DOHH2 (cell line): ENCODE measurements around the gene GINS1.
A peak's percentile ranks its signal among the peaks of the same experiment; 100 is the strongest.

Source experiments
- H3F3A ChIP-seq: fragments of 200-600 bp; sonication (generic), shearing (Covaris generic); 2 replicates; pipeline ENCODE4 v1.6.0; 2016; ENCODE audit warnings: antibody characterized with exemption, mild to moderate bottlenecking; ENCODE audit not compliant: control insufficient read depth, insufficient read depth
- H3K27ac ChIP-seq: fragments of 200-600 bp; sonication (generic); 2 replicates; pipeline ENCODE4 v1.5.1; 2014; ENCODE audit warnings: low read depth, mild to moderate bottlenecking, low read length, moderate library complexity
- H3K27me3 ChIP-seq: fragments of 200-600 bp; sonication (generic); 2 replicates; pipeline ENCODE4 v1.6.1; 2014; ENCODE audit warnings: mild to moderate bottlenecking, low read length, mixed read lengths; ENCODE audit not compliant: control insufficient read depth
- H3K36me3 ChIP-seq: fragments of 200-600 bp; sonication (generic); 2 replicates; pipeline ENCODE4 v1.6.1; 2014; ENCODE audit warnings: mild to moderate bottlenecking, low read length, moderate library complexity, mixed read lengths; ENCODE audit not compliant: control insufficient read depth
- H3K4me1 ChIP-seq: fragments of 200-600 bp; sonication (generic); 2 replicates; pipeline ENCODE4 v1.6.1; 2014; ENCODE audit warnings: mild to moderate bottlenecking, low read length, mixed read lengths; ENCODE audit not compliant: control insufficient read depth
- H3K4me2 ChIP-seq: fragments of 200-600 bp; sonication (generic); 2 replicates; pipeline ENCODE4 v1.6.0; 2014; ENCODE audit warnings: mild to moderate bottlenecking, low read length, moderate library complexity
- H3K4me3 ChIP-seq: fragments of 200-600 bp; sonication (generic); 2 replicates; pipeline ENCODE4 v1.5.1; 2014; ENCODE audit warnings: mild to moderate bottlenecking, low read length, mixed read lengths
- H3K79me2 ChIP-seq: fragments of 200-600 bp; sonication (generic); 2 replicates; pipeline ENCODE4 v1.6.1; 2014; ENCODE audit warnings: mild to moderate bottlenecking, low read length, mixed read lengths; ENCODE audit not compliant: control insufficient read depth
- H3K9me2 ChIP-seq: fragments of 200-600 bp; sonication (generic); replicated peaks from 2 replicates; pipeline ENCODE4 v1.6.1; 2014; ENCODE audit warnings: mild to moderate bottlenecking, low read length, mixed read lengths; ENCODE audit not compliant: control insufficient read depth
- H3K9me3 ChIP-seq: fragments of 200-600 bp; sonication (generic); 2 replicates; pipeline ENCODE4 v1.6.1; 2014; ENCODE audit warnings: antibody characterized with exemption, low read length, mixed read lengths; ENCODE audit not compliant: control insufficient read depth, insufficient read depth
- H4K20me1 ChIP-seq: fragments of 200-600 bp; sonication (generic); 2 replicates; pipeline ENCODE4 v1.6.0; 2014; ENCODE audit warnings: low read depth, mild to moderate bottlenecking, antibody characterized with exemption, low read length, moderate library complexity; ENCODE audit not compliant: control insufficient read depth, insufficient read depth
- EZH2phosphoT487 ChIP-seq: fragments of 200-600 bp; sonication (generic); IDR thresholded peaks from 2 replicates; pipeline ENCODE4 v1.6.1; 2017; ENCODE audit warnings: borderline replicate concordance, mild to moderate bottlenecking, antibody characterized with exemption, low read length, moderate library complexity, mixed read lengths
- TF ChIP-seq, protein P1 (sequence below): fragments of 200-600 bp; sonication (generic); IDR thresholded peaks from one replicate; pipeline ENCODE4 v1.5.1; 2014; ENCODE audit warnings: antibody characterized with exemption, mild to moderate bottlenecking, low read depth, low read length; ENCODE audit not compliant: poor library complexity, severe bottlenecking

The GINS1 gene

DNA sequence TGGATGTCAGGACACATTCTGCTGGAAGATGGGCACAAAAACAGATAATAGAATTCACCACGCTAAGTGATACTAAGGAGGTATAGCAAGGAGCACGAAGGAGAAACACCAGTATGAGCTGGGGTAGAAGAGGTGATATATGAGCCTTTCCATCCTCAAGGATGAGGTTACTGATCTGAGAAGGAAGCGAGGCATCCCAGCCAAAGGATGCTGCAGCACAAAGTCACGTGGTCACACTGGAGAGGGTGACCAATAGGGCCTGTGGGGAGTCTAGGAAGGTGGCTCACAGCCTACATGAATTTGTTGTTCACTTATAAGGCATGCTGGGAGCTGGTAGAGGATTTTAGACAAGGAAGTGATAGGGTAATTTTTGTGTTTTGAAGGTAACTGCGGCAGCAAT is 1.4 kb downstream of the GINS1 start:
- Histone ChIP-seq H3K27me3 (no peaks in the 10 kb centered on the region), H3K9me2 (no peaks in the 10 kb centered on the region), H3F3A (no peaks in the 10 kb centered on the region), H3K27ac (no peak overlapping the region), H3K4me1 (peaks cover 19% of the 10 kb centered on the region), H3K36me3 (peaks cover 49% of the 10 kb centered on the region), H4K20me1 (peaks cover 5% of the 10 kb centered on the region; the same call in 1 of the 2 replicates), H3K79me2 (peaks cover 63% of the 10 kb centered on the region), H3K4me3 (peak overlapping the region; percentile 94), H3K4me2 (peak overlapping the region; percentile 81), H3K9me3 (no peaks in the 10 kb centered on the region)
- TF ChIP-seq EZH2phosphoT487: no peak
- TF ChIP-seq, protein P1, sequence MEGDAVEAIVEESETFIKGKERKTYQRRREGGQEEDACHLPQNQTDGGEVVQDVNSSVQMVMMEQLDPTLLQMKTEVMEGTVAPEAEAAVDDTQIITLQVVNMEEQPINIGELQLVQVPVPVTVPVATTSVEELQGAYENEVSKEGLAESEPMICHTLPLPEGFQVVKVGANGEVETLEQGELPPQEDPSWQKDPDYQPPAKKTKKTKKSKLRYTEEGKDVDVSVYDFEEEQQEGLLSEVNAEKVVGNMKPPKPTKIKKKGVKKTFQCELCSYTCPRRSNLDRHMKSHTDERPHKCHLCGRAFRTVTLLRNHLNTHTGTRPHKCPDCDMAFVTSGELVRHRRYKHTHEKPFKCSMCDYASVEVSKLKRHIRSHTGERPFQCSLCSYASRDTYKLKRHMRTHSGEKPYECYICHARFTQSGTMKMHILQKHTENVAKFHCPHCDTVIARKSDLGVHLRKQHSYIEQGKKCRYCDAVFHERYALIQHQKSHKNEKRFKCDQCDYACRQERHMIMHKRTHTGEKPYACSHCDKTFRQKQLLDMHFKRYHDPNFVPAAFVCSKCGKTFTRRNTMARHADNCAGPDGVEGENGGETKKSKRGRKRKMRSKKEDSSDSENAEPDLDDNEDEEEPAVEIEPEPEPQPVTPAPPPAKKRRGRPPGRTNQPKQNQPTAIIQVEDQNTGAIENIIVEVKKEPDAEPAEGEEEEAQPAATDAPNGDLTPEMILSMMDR: no peak

DNA sequence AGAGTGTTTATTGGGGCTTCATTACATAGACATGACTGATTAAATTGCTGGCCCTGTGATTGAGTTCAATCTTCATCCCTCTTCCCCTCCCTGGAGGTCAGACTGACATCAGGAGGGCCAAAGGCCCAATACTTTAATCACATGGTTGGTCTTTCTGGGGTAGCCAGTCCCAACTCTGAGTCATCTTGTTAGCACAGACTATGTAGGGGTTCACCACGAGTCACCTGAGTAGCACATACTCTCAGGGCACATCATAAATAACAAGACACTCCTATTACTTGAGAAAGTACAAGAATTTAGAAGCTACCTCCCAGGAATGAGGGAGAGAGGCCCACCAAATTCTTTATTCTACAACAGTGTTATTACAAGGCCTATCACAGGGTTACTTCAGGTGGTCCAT is 11.3 kb downstream of the GINS1 start:
- Histone ChIP-seq H3F3A (peaks cover 7% of the 10 kb centered on the region; the same call in 1 of the 2 replicates), H3K4me2 (no peak overlapping the region), H3K9me3 (no peaks in the 10 kb centered on the region), H3K79me2 (peaks cover 25% of the 10 kb centered on the region), H3K27ac (no peak overlapping the region), H3K4me3 (no peak overlapping the region), H3K36me3 (peaks cover 84% of the 10 kb centered on the region), H3K27me3 (no peaks in the 10 kb centered on the region), H4K20me1 (peaks cover 8% of the 10 kb centered on the region; the same call in 1 of the 2 replicates), H3K4me1 (no peaks in the 10 kb centered on the region), H3K9me2 (no peaks in the 10 kb centered on the region)
- TF ChIP-seq, protein P1: no peak
- TF ChIP-seq EZH2phosphoT487: no peak

DNA sequence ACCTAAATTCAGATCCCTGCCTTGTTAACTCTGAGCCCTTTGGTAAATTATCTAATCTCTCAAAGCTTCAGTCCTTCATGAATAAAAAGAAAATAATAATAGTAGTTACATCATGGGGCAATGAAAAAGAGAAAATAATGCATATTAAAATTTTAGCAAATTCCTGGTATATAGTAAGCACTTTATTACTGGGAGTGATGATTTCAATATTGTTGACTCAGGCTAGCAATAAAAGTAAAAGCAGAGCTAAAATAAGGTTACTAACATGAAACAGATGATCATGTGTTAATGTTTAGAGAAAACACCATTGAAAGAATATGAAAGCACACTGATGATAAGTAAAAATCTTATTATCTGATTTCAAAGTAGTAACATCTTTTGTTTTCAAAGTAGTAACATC is 13.6 kb downstream of the GINS1 start:
- Histone ChIP-seq H4K20me1 (peaks cover 5% of the 10 kb centered on the region; the same call in 1 of the 2 replicates), H3K9me3 (no peaks in the 10 kb centered on the region), H3K79me2 (peaks cover 15% of the 10 kb centered on the region), H3K27me3 (no peaks in the 10 kb centered on the region), H3K4me2 (no peak overlapping the region), H3K4me1 (no peaks in the 10 kb centered on the region), H3K36me3 (peaks cover 82% of the 10 kb centered on the region), H3F3A (peaks cover 7% of the 10 kb centered on the region; the same call in 1 of the 2 replicates), H3K4me3 (no peak overlapping the region), H3K27ac (no peak overlapping the region), H3K9me2 (no peaks in the 10 kb centered on the region)
- TF ChIP-seq, protein P1: no peak
- no peak for TF ChIP-seq EZH2phosphoT487
